C1 segment of cervical spinal cord (tissue), 14 donors: ENCODE measurements around the gene XRCC6.
"Not testable (repeated sequence)": the region's sequence is repeated elsewhere in the genome, so short reads cannot be mapped to it uniquely, and the experiment has no call there.

Experiments used
- DNase-seq, 14 donors: peaks; one replicate each; lab custom pipeline; 2025; lab: John Stamatoyannopoulos, UW

Gene XRCC6

GRCh38 chr22:41621099-41621910, at the start of gene XRCC6:
XRCC6 (plus strand) TSS chr22:41621295; CDS start chr22:41622005, 710 bp downstream.
- peak; percentile 81 to 100 (median 98) for DNase-seq

- DNase-seq: no peak
Observed at GRCh38 chr22:41571786-41572185, 49.3 kb upstream of the XRCC6 start.

GRCh38 chr22:41572305-41572704, 48.8 kb upstream of the XRCC6 start:
- not testable (repeated sequence) for DNase-seq

- DNase-seq: no peak
Observed at GRCh38 chr22:41573677-41574076, 47.4 kb upstream of the XRCC6 start.

- peak in 7 of 14 donors; percentile 22 to 38 (median 35) for DNase-seq
Observed at GRCh38 chr22:41574847-41575381, 46.2 kb upstream of the XRCC6 start.

- DNase-seq: no peak
Observed at GRCh38 chr22:41575533-41575932, 45.6 kb upstream of the XRCC6 start.

GRCh38 chr22:41576877-41577276, 44.2 kb upstream of the XRCC6 start:
- DNase-seq: peak in 4 of 14 donors; percentile 9 to 59 (median 14)

GRCh38 chr22:41578114-41578513, 43.0 kb upstream of the XRCC6 start:
- no peak for DNase-seq

GRCh38 chr22:41578818-41579217, 42.3 kb upstream of the XRCC6 start:
- no peak for DNase-seq

GRCh38 chr22:41579297-41579996, 41.6 kb upstream of the XRCC6 start:
- DNase-seq: no peak

- no peak for DNase-seq
Observed at GRCh38 chr22:41579997-41580355, 41.1 kb upstream of the XRCC6 start.

- DNase-seq: no peak
Observed at GRCh38 chr22:41582694-41583093, 38.4 kb upstream of the XRCC6 start.

GRCh38 chr22:41584881-41585280, 36.2 kb upstream of the XRCC6 start:
- no peak for DNase-seq

- DNase-seq: no peak
Observed at GRCh38 chr22:41585898-41586297, 35.2 kb upstream of the XRCC6 start.

- no peak for DNase-seq
Observed at GRCh38 chr22:41587347-41587723, 33.8 kb upstream of the XRCC6 start.

GRCh38 chr22:41589391-41590241, 31.5 kb upstream of the XRCC6 start, which contains the start of gene PMM1:
PMM1 (minus strand) TSS chr22:41589840; CDS start chr22:41589805, 35 bp downstream.
- peak; percentile 95 to 100 (median 98) for DNase-seq

- DNase-seq: not testable (repeated sequence)
Observed at GRCh38 chr22:41593336-41593960, 27.6 kb upstream of the XRCC6 start.

GRCh38 chr22:41595703-41596102, 25.4 kb upstream of the XRCC6 start:
- DNase-seq: no peak

- peak in 11 of 14 donors; percentile 11 to 55 (median 29) for DNase-seq
Observed at GRCh38 chr22:41596776-41597634, 24.1 kb upstream of the XRCC6 start.

- DNase-seq: no peak
Observed at GRCh38 chr22:41597635-41597953, 23.5 kb upstream of the XRCC6 start.
